Sigmoid colon (tissue), 7 donors: Measurements from ENCODE around the gene TMEM132D. TPM values are rescaled to one million over a fixed set of nuclear protein-coding genes. Genes with fewer than 3 reads are reported as not detected.
"Not testable (repeated sequence)": the region's sequence is repeated elsewhere in the genome, so short reads cannot be mapped to it uniquely, and the experiment has no call there.

Source experiments
- DNase-seq: peaks from one replicate; pipeline ENCODE4 v3.0.0-alpha.2; 2019
- H3K27ac ChIP-seq, 4 donors: fragments of 200-600 bp; sonication (generic); one replicate each; pipeline ENCODE4 v1.5.1; 2016 to 2019; ENCODE audit warnings: mild to moderate bottlenecking in 1 of 4
- H3K27me3 ChIP-seq, 3 donors: fragments of 200-600 bp; sonication (generic); one replicate each; pipeline ENCODE4 v1.5.1; 2019; ENCODE audit warnings: mild to moderate bottlenecking in 1 of 3
- H3K36me3 ChIP-seq, 4 donors: fragments of 200-600 bp; sonication (generic); one replicate each; pipeline ENCODE4 v1.5.1; 2016 to 2019
- H3K4me1 ChIP-seq, 4 donors: fragments of 200-600 bp; sonication (generic); one replicate each; pipeline ENCODE4 v1.5.1; 2017 to 2019
- H3K4me3 ChIP-seq, 4 donors: fragments of 200-600 bp; sonication (generic); one replicate each; pipeline ENCODE4 v1.5.1; 2017 to 2019; ENCODE audit warnings: mild to moderate bottlenecking in 2 of 4, moderate library complexity in 1 of 4
- H3K9me3 ChIP-seq, 4 donors: fragments of 200-600 bp in 3 of 4; sonication (generic) in 3 of 4; one replicate each; pipeline versions ENCODE4 v1.5.1 to v1.6.1; 2013 to 2019
- EP300 ChIP-seq, 4 donors: sonication (generic); formaldehyde crosslinking; IDR thresholded peaks; one replicate each; pipeline ENCODE4 v1.6.1; 2017; ENCODE audit warnings: antibody characterized with exemption in 4 of 4
- POLR2A ChIP-seq, 2 donors: fragments of 450-650 bp; IDR thresholded peaks; one replicate each; pipeline ENCODE4 v1.6.1; 2016; ENCODE audit warnings: antibody characterized with exemption in 2 of 2, mild to moderate bottlenecking in 2 of 2, moderate library complexity in 2 of 2
- POLR2AphosphoS5 ChIP-seq, 4 donors: sonication (generic); formaldehyde crosslinking; IDR thresholded peaks; one replicate each; pipeline ENCODE4 v1.6.1; 2017; ENCODE audit warnings: antibody characterized with exemption in 4 of 4
- WGBS, 2 donors: extraction: QIAGEN DNeasy Blood & Tissue Kit; methylation state at CpG; one replicate each; pipeline ENCODE4 v1.1.7; 2013; 5-methylcytosine and 5-hydroxymethylcytosine counted together
- intact Hi-C: fragments of 100-400 bp; cut with DNase I; formaldehyde crosslinking; loops from one replicate; pipeline ENCODE4 v1.15.1; 2023
- polyA plus RNA-seq, 3 donors: library from polyadenylated mRNA; stranded (reverse); fragments of 200-250 nt; gene quantifications; one replicate each; pipeline ENCODE4 v1.2.3, GENCODE V29; 2013
- total RNA-seq, 4 donors: library from RNA; depleted of rRNA; stranded (reverse); fragments of >200 nt; gene quantifications; one replicate each; pipeline ENCODE4 v1.1.0, GENCODE V29; 2016
- TF ChIP-seq, protein P1 (sequence below), 4 experiments: fragments of 450-650 bp in 3 of 4; fragments of 200-600 bp in 1 of 4; IDR thresholded peaks; one replicate each; pipeline ENCODE4 v1.5.1; 2016 to 2019; ENCODE audit warnings: antibody characterized with exemption in 4 of 4, mild to moderate bottlenecking in 3 of 4, moderate library complexity in 2 of 4
- donor health status: healthy with polysubstance abuse.
- donor health status: Bipolar disorder and iron deficiency.
- donor health status: healthy.

Gene TMEM132D
- total and polyA plus RNA-seq, 7 donors: under 0.01 to 0.03 (median under 0.01) TPM; not detected in 3

DNA sequence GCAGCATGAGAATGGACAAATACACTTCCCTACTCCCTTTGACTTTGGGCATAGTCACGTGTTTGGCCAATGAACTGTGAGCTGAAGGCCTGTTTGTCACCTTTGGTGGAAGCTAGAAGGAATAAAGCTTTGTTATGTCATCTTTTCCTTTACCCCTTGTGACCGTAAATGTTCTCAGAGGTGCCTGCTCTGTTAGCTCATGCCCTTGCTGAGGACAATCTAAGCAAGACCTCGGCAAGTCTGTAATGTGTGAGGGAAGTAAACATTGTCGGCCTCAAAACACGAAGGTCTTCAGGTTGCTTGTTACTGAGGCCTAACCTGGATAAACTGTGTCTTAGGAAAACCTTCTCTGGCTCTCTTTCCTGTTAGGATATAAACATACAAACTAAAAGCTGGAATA, 354.2 kb downstream of the TMEM132D start:
- Histone ChIP-seq H3K36me3 (no peaks in the 10 kb centered on the region), H3K4me1 (no peaks in the 10 kb centered on the region), H3K4me3 (no peak overlapping the region), H3K9me3 (peaks cover 0 to 3% (median 1%) of the 10 kb centered on the region in 4 donors), H3K27ac (no peak overlapping the region), H3K27me3 (no peaks in the 10 kb centered on the region)
- TF ChIP-seq POLR2AphosphoS5 (IDR thresholded peaks at IDR 0.05) (no peak), EP300 (IDR thresholded peaks at IDR 0.05) (no peak)
- DNase-seq: no peak
- intact Hi-C loops: no loop called here
- WGBS, 2 donors: 42 to 68% methylated on average over 5 of the region's 5 CpGs

- WGBS, 2 donors: 66 to 76% methylated on average over 2 of the region's 2 CpGs
- H3K27me3 ChIP-seq, DNase-seq, H3K4me1 ChIP-seq, H3K4me3 ChIP-seq, H3K9me3 ChIP-seq, H3K36me3 ChIP-seq, intact Hi-C loops, H3K27ac ChIP-seq: not testable (repeated sequence)
Measured at GRCh38 chr12:129549020-129549419, 354.8 kb downstream of the TMEM132D start.

- Histone ChIP-seq H3K4me1 (no peaks in the 10 kb centered on the region), H3K4me3 (no peak overlapping the region), H3K36me3 (no peaks in the 10 kb centered on the region), H3K27me3 (no peaks in the 10 kb centered on the region), H3K27ac (no peak overlapping the region), H3K9me3 (peaks cover 0 to 2% (median 0%) of the 10 kb centered on the region in 4 donors)
- TF ChIP-seq POLR2A (IDR thresholded peaks at IDR 0.05) (no peak), POLR2AphosphoS5 (IDR thresholded peaks at IDR 0.05) (no peak), EP300 (IDR thresholded peaks at IDR 0.05) (no peak)
- TF ChIP-seq, protein P1, sequence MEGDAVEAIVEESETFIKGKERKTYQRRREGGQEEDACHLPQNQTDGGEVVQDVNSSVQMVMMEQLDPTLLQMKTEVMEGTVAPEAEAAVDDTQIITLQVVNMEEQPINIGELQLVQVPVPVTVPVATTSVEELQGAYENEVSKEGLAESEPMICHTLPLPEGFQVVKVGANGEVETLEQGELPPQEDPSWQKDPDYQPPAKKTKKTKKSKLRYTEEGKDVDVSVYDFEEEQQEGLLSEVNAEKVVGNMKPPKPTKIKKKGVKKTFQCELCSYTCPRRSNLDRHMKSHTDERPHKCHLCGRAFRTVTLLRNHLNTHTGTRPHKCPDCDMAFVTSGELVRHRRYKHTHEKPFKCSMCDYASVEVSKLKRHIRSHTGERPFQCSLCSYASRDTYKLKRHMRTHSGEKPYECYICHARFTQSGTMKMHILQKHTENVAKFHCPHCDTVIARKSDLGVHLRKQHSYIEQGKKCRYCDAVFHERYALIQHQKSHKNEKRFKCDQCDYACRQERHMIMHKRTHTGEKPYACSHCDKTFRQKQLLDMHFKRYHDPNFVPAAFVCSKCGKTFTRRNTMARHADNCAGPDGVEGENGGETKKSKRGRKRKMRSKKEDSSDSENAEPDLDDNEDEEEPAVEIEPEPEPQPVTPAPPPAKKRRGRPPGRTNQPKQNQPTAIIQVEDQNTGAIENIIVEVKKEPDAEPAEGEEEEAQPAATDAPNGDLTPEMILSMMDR (IDR thresholded peaks at IDR 0.05): no peak
- DNase-seq: no peak
- WGBS, 2 donors: 90 to 96% methylated on average over 6 of the region's 6 CpGs
- intact Hi-C loops: no loop called here
Measured at GRCh38 chr12:129544716-129545115, 359.1 kb downstream of the TMEM132D start.

- Histone ChIP-seq H3K9me3 (no peaks in the 10 kb centered on the region), H3K27ac (no peak overlapping the region), H3K36me3 (no peaks in the 10 kb centered on the region), H3K27me3 (no peaks in the 10 kb centered on the region), H3K4me1 (no peaks in the 10 kb centered on the region), H3K4me3 (no peak overlapping the region)
- DNase-seq: no peak
- intact Hi-C loops: no loop called here
- WGBS, 2 donors: 21 to 73% methylated on average over 5 of the region's 5 CpGs
- TF ChIP-seq POLR2AphosphoS5 (IDR thresholded peaks at IDR 0.05): no peak
- TF ChIP-seq POLR2A (IDR thresholded peaks at IDR 0.05): no peak
- TF ChIP-seq, protein P1 (IDR thresholded peaks at IDR 0.05): no peak
- no peak for TF ChIP-seq EP300 (IDR thresholded peaks at IDR 0.05)
Measured at GRCh38 chr12:129540954-129541353, 362.9 kb downstream of the TMEM132D start.

GRCh38 chr12:129540249-129540648, 363.6 kb downstream of the TMEM132D start:
- Histone ChIP-seq H3K9me3 (no peaks in the 10 kb centered on the region), H3K36me3 (no peaks in the 10 kb centered on the region), H3K27me3 (no peaks in the 10 kb centered on the region), H3K4me3 (no peak overlapping the region), H3K27ac (no peak overlapping the region), H3K4me1 (no peaks in the 10 kb centered on the region)
- DNase-seq: no peak
- intact Hi-C loops: no loop called here
- TF ChIP-seq POLR2A (IDR thresholded peaks at IDR 0.05) (no peak), EP300 (IDR thresholded peaks at IDR 0.05) (no peak), POLR2AphosphoS5 (IDR thresholded peaks at IDR 0.05) (no peak)
- TF ChIP-seq, protein P1 (IDR thresholded peaks at IDR 0.05): no peak
- 16 to 51% methylated on average over 3 of the region's 3 CpGs for WGBS, 2 donors

GRCh38 chr12:129538724-129539335, 365.0 kb downstream of the TMEM132D start:
- H3K9me3 ChIP-seq, H3K4me3 ChIP-seq, H3K36me3 ChIP-seq, intact Hi-C loops, H3K27ac ChIP-seq, H3K4me1 ChIP-seq, H3K27me3 ChIP-seq: not testable (repeated sequence)
- 78 to 88% methylated on average over 15 of the region's 15 CpGs for WGBS, 2 donors
- DNase-seq: peak; percentile 65
